IPS DF 4.7 (cell line): ENCODE data around the gene ISM1.
"Not testable (repeated sequence)": the region's sequence is repeated elsewhere in the genome, so short reads cannot be mapped to it uniquely, and the experiment has no call there.

Experiments
- DNase-seq: peaks from one replicate; pipeline ENCODE4 v3.0.0-alpha.2; 2013; ENCODE audit warnings: low spot score; ENCODE audit errors: extremely low read depth

Gene ISM1

DNA sequence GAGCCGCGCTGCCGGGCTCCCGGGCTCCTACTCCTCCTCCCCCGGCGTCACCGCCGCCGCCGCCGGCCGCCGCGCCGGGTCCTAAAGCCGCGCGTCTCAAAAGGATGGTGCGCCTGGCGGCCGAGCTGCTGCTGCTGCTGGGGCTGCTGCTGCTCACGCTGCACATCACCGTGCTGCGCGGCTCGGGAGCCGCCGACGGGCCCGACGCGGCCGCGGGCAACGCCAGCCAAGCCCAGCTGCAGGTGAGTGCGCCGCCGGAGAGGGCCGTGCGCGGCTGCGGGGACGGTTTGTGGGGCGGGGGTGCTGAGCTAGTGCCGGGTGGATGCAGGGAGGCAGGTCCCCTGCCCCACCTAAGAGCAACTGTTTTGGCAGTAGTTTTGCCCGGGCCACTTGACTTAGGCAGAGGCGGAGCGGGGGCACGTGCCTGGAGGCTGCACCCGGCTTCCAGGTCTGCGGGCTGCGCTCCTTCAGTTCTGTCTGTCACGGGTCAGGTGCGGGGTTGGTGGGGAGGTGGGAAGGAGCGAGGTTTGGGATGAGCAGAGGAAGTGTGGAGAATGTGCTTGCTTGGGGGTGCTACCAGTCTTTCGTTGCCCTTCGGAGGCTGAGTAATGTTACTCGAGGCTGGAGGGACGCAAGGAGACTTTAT is 722 bp downstream of the ISM1 start:
- DNase-seq, result no peak

DNA sequence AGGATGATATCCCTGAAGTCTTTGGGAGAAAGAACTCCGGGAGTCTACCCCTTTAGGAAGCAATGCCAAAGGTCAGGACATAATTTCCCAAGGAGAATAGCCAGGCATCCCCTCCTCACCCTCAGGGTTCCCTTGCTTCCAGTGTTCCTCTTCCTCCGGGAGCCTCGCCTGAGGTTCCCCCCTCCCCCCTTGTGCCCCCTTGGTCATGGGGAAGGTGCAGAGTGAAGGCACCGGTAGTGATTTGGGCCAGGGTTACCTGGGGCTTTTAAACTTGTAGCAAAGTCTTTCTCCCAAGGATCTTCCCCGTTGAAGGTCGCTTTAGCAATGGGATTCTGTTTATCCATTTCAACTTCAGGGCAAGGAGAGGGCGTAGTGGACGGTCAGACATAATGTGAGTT is 1.2 kb downstream of the ISM1 start:
- no peak for DNase-seq

DNA sequence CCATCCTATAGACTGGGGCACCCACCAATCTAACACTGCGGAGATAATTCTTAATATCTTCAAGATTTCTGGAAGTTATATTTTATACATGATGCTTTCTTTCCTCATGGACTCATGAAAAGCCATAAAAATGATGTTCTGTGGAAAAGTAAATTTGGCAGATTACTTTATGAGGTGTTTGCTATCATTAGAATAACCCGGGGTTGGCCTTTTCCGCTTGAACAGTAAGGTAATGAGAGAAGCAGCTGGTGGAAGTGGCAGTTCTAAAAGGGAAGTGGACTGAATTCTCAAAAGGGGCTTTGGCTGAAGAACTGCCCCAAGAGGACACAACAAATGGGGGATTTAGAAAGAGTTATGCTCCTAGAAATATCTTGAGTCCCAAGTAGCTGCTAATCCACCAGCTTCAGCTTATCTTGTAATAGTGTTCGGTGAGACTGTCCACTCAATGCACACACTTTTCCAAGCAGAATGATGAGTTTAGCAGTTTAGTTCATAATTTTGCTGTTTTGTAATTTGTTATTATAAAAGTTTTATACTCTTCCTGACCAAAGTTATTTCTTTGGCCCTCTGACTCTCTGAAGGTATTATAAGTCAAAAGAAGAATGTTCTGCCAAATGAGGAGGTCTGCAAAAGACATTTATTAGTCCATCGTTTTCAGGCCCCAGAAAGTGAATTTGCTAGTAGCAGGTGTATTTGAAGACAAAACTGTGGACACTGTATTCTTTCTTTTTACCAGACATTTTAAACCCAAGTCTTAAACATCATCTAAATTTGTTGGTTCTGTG is 2.9 kb downstream of the ISM1 start:
- DNase-seq, result no peak

DNA sequence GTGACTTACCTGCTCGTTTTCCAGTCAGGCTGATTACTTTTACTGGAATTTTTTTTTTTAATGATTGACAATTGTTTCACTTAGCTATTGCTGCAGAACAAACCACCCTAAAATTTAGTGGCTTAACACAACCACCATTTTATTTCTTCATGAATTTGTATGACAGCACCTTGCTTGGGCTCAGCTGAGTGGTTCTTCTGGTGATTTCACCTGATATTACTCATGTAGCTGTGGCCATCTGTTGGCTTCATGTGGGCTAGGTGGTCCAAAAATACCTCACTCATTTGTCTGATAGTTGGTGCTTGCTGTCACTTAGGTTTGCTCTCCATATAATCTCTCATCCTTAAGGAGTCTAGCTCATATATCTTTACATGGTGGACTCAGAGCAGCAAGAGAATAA is 5.3 kb downstream of the ISM1 start:
- no peak for DNase-seq

DNA sequence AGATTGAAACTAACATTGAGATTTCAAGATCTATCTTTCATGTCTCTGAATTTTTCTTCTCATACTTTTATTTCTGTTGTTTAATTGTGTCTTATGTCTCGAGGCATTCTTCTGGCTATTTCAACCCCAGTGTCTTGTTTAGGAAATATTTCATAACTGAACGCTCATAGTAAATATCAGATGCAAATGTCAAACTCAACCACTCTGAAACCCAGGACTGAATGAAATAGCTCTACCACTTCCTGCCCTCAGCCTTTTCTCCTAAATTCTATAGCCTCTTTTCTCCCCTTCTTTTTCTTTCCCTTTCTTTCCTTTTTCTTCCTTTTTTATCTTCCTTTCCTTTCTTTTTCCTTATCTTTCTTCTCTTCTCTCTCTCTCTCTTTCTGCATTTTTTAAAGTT is 7.7 kb downstream of the ISM1 start:
- no peak for DNase-seq

DNA sequence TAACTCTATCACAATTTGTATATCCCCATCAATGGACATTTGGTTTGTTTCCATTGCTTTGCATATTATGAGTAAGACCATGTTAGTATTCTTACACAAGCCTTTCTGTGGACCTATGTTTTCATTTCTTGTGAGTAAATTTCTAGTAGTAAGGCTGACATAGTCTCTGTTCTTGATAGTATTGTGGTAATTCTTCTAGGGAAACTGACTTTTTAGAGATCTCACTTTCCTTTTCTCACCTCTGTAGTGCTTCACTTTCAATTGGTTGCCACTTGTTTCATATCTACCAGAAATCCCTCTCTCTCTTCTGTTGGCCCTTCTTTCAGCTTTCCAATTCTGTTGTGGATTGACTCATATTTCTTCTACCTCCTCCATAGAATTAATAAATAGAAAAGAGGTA is 8.5 kb downstream of the ISM1 start:
- no peak for DNase-seq

DNA sequence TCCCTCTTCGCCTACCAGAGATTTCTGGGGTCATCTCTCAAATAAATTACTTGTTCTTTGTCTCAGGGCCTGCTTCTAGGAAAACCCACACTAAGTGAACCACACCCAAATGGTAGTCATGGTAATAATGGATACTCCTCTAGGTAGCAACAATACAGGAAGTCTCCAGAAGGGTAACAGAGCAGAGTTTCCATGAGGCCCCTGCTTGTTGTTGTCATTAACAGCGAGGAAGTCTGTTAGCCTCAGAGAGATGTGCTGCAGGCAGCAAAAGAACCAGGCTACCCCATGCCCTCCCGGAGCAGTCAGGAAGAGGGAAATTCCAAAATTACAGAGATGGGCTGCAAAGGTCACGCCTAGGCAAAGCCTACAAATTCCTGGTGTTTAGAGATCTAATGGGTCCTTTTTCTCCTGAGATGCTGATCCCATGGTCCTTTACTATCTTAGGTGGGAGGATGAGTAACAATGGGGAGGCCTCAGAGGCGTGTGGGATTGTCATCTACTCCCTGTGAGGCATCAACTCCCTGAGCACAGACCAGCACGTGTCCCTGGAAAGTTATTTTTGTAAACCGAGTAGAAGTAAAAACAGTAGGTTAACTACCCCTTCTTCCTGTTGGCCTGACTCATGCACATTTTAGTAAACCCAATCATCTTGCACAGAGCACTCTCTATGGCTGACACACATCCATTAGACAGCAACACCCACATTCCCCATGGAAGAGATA is 10.1 kb downstream of the ISM1 start:
- DNase-seq, result no peak

DNA sequence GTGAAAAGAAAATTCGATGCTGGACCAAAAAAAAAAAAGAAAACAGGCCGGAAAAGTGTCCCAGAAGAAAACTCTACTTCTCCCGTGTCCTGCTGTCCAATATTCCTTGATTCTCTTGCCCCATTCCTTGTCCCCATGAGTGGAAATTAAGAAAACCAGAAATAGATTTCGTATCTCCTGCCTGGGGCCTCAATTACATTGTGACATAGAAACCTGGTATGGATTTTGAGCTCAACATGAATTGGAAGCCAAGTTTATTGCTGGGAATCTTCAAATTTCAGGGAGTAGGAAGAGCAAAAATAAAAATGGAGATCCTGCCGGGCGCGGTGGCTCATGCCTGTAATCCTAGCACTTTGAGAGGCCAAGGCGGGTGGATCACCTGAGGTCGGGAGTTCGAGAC is 11.9 kb downstream of the ISM1 start:
- DNase-seq, result no peak

DNA sequence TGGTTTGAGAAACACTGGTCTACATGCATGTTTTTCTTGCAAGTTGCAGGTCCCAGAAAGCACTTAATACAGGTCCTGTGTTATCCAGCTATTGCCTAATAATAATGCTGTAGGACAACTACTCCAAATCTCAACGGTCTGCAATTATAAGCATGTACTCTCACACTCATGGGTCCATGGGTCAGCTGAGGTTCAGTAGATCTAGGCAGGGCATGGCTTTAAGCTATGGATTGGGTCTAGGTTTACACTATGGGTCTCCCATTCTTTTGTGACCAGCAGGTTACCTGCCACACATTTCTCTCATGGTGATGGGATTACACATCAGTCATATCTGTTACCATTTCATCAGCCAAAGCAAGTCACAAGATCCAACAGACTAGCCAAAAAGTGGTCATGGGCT is 13.9 kb downstream of the ISM1 start:
- DNase-seq, result no peak

DNA sequence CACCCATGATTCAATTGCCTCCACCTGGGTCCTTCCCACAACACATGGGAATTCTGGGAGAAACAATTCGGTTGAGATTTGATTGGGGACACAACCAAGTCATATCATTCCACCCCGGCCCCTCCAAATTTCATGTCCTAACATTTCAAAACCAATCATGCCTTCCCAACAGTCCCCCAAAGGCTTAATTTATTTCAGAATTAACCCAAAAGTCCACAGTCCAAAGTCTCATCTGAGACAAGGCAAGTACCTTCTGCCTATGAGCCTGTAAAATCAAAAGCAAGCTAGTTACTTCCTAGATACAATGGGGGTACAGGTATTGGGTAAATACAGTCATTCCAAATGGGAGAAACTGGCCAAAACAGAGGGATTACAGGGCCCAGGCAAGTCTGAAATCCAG is 15.3 kb downstream of the ISM1 start:
- DNase-seq, result not testable (repeated sequence)

DNA sequence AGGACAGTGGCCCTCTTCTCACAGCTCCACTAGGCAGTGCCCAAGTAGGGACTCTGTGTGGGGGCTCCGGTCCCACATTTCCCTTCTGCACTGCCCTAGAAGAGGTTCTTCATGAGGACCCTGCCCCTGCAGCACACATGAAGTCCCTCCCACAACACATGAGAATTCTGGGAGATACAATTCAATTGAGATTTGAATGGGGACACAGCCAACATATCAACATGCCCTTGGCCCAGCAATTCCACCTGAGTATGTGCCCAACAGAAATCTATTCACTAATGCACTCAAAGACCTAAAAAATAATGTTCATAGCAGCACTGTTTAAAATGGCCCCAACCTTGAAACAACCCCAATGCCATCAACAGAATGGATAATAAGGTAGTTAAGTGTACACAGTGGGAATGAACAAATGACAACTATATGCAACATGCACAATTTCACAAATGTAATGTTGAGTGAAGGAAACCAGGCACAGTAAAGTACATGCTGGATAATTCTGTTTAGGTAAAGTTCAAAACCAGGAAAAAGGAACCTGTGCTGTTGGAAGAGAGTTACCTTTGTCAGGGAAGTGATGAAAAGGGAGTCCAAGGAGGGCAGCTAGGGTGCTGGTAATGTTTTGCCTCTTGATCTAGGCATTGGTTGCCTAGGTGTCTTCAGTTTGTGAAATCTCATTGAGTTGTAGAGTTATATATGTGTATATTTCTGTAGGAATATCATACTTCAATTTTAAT is 16.1 kb downstream of the ISM1 start:
- DNase-seq, result no peak

DNA sequence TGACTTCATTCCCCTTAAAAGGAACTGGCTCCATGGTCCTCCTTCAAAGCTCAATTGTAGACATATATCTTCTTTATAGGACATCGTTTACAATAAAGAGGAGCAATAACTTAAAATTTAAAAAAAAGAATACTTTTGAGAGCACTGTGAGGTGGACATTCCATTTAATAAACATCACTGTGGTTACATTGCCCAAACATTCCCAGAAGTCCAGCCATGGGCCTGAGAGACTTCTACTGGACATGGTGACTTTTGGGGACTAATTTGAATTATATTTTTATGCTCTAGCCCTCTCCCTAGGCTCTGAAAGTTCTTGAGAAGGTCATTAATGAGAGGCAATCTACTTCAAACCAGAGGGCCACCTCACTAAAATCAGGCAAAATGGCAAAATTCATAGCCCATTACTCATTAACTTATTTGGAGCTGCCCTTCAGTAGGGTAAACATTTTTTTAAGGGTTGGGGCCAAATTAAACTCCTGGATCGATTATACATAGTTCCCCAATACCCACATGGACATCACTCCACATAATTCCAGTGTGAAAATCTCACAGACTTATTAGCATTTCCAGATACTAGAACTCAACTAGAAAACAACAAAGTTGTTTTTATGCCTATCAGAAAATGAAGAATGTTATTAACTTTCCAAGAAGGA is 17.1 kb downstream of the ISM1 start:
- DNase-seq, result no peak

DNA sequence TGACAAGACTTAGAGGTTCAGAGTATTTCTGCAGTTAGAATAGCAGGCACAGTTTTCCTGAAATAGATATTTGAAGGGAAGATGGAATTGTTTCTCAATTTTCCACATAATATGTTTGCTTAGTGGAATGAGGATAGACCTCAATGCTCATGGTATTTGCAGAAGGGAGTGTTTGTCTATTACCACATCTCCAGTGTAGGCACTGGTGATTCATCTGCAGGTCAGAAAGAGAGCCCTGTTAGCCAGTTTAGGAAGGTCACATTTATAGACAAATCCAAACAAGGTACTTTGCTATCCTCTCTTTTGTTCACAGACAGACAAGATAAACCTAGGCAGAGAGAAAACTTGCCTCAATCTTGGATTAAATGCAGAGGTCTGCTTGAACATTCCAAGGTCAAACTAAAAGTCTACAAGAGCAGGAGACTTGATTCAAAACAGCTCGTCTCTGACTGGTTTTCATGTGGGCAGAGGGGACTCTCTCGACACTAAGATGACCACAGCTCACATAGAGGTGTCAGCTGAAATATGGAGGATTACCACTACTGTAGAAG is 22.8 kb downstream of the ISM1 start:
- no peak for DNase-seq

DNA sequence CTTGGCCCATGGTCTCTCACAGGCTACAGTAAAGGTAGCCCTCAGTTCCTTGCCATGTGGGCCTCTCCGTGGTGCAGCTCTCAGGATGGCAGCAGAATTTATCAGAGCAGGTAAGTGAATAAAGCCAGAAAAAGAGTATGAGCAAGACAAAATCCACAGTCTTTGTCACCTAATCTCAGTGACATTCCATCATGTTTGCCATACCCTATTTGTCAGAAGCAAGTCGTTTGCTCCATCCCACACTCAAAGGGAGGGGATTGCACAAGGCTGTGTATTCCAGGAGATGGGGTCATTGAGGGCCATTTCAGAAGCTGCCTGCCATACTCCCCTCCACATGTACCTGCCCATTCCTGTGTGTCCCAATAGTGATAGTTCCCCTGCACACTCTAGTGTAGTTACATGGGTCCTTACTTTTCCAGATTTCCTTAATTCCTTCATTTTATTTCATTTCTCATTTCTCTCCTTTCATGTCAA is 24.2 kb downstream of the ISM1 start:
- no peak for DNase-seq

DNA sequence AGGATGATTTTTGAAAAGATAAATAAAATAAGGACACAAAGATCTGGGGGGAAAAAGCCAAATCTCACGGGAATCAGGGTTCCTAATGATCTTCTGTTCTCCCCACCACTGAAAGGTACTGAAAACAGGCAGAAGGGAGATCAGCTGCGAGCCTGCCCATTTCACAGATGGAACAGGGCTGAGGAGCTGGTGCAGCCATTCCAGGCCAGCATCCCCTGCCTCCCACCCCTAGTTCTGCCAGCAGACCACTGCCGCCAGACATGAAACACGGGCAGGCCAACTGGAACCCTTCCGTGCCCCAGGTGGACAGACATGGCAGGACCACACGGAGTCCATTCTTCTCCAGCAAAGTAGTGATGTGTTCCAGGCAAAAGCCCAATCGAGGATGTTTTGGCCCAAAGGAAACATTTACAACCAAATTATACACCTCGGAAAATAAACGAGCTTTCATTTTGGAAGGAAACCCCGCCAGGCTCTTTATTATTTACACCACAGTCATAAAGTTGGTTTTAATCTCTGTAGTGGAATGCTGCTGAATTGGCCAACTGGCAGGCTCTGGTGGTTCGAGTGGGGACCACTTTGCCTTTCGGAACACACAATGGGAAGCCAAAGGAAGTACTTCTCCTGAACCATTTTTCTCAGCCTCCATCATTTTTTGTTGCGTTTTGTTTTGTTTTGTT is 28.2 kb downstream of the ISM1 start:
- DNase-seq, result no peak

DNA sequence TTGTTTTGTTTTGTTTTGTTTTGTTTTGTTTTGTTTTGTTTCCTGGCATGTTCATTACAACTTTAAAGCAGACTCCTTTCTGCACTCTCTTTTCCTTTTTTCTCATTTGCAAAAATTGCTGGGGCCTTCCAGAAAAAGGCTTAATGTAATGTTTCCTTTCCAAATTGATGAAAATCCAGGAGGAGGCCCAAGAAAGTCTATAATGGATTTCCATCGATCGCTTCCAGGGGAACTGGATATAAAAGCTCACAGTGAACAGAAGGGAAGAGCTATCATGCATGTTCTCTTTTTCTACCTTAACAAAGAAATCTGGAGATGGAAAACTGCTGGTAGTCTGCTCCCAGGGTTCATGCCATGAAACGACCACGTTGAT is 28.7 kb downstream of the ISM1 start:
- DNase-seq, result no peak

DNA sequence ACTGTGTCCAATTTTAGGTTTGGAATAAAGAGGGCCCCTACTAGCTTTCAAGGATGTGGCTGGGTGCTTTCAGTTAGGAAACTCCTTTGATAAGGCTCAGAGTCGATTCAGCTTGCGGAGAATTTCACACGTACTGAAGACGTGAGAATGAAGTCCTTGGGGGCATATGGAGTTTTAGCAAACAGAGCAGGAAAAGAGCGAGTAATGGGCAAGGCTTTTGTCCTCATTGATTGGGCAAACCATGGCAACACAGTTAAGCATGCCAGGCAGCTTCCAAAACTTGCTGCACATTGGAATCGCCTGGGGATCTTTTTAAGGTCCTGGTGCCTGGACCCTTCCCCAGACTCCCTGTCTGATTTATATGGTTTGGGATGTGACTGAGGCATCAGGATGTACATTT is 29.2 kb downstream of the ISM1 start:
- DNase-seq, result no peak

DNA sequence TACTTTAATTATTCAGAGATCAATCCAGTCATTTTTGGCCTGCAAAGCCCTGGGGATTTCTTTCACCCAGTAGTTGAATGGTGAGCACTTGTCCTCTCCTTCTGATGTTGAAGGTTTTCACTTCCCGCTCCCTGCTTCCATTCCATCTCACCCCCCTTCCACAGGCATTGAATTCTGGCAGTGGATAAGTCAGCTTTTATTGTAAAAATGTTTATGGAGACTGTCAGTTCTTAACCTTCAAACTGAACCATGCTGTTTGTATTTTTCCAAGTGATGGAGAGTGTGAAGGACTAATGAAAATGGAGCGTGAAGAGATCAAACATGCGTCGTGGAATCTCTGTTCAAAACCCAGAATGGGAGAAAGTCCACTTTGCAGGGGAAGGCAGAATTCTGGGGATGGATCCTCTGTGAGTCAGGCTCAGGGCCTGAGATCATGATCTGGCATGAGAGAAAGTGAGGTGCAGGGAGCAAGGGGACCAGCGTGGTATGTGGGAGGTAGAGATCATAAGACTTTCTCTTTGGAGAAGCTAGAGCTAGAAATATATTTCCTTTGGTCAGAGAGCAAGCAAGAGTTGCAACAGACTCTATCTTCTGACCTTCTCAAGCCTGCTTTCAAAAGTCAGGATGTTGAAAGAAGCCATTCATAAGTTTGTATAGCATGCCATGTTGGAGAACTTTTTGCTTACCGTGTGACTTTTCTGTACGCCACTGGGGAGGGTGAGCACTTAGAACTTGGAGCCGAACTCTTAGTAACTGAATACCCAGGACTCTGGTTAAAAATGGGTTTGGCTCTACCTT is 30.2 kb downstream of the ISM1 start:
- DNase-seq, result no peak

DNA sequence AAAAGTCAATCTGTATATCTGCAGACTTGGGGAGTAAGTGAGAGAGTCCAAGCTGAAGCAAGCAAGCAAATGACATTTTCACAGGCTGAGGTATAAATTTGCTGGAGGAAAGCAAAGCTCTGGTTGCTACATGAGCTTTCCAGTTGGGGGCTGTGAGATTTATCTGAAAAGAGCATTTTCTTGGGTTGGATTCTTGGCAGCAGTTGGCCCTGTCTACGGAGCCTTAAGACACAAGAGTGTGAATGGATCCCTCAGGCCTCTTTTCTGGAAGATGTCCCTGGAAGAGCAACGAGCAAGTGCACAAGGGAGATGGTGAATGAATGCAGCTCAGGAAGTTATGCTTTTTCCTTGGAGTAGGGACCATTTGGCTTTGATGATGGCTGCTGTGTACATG is 30.8 kb downstream of the ISM1 start:
- no peak for DNase-seq

DNA sequence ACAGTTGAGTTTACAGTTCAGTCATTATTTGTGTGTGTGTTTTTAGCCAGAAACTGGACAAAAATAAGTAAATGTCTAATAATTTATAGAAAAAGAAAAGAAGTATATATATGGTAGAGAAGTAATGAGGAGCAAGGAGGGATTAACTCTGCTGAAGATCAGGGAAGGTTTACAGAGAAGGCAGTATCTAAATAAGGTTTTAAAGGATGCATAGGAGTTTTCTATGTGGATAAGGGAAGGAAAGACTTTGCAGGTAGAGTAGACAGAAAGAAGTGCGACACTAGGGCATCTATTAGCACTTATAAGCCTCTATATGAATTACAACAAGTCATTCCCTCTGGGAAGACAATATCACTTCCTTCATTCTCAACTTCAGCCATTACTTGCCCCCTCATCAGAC is 34.3 kb downstream of the ISM1 start:
- DNase-seq, result no peak
